H9 (cell line): ENCODE data around the gene UNC13C. TPM values are rescaled to one million over a fixed set of nuclear protein-coding genes. Genes with fewer than 3 reads are reported as not detected.

Source experiments
- DNase-seq: peaks from one replicate; pipeline ENCODE4 v3.0.0-alpha.2; 2017
- H2AFZ ChIP-seq: one replicate; pipeline ENCODE4 v1.6.1; 2013; ENCODE audit warnings: mild to moderate bottlenecking, low read length, control low read depth, moderate library complexity
- H2AK5ac ChIP-seq: 2 replicates; pipeline ENCODE4 v1.6.1; 2013; ENCODE audit warnings: low read length, control low read depth, mixed read lengths; ENCODE audit not compliant: insufficient read length
- H2BK120ac ChIP-seq: one replicate; pipeline ENCODE4 v1.6.1; 2013; ENCODE audit warnings: low read depth, mild to moderate bottlenecking, low read length, control low read depth, inconsistent platforms; ENCODE audit not compliant: poor library complexity, severe bottlenecking
- H2BK12ac ChIP-seq: 2 replicates; pipeline ENCODE4 v1.6.1; 2013; ENCODE audit warnings: low read length, control low read depth, mixed read lengths, low read depth; ENCODE audit not compliant: insufficient read length
- H2BK15ac ChIP-seq: 2 replicates; pipeline ENCODE4 v1.6.1; 2013; ENCODE audit warnings: low read depth, low read length, control low read depth
- H2BK20ac ChIP-seq: one replicate; pipeline ENCODE4 v1.6.1; 2013; ENCODE audit warnings: low read depth, mild to moderate bottlenecking, low read length, control low read depth, inconsistent platforms; ENCODE audit not compliant: poor library complexity, severe bottlenecking
- H2BK5ac ChIP-seq: 2 replicates; pipeline ENCODE4 v1.6.1; 2013; ENCODE audit warnings: low read length, control low read depth, mixed read lengths; ENCODE audit not compliant: insufficient read length
- H3K14ac ChIP-seq: 2 replicates; pipeline ENCODE4 v1.6.1; 2013; ENCODE audit warnings: low read length, control low read depth; ENCODE audit not compliant: insufficient read depth
- H3K18ac ChIP-seq: 2 replicates; pipeline ENCODE4 v1.6.1; 2013; ENCODE audit warnings: low read depth, mild to moderate bottlenecking, mixed read lengths, low read length, control low read depth; ENCODE audit not compliant: insufficient read length
- H3K23ac ChIP-seq: 2 replicates; pipeline ENCODE4 v1.6.1; 2013; ENCODE audit warnings: low read length, control low read depth, mixed read lengths, low read depth; ENCODE audit not compliant: insufficient read length
- H3K23me2 ChIP-seq: 2 replicates; pipeline ENCODE4 v1.6.1; 2013; ENCODE audit warnings: low read depth, mild to moderate bottlenecking, mixed read lengths, low read length, control low read depth; ENCODE audit not compliant: insufficient read length, poor library complexity, severe bottlenecking
- H3K27ac ChIP-seq: 2 replicates; pipeline ENCODE4 v1.5.1; 2013; ENCODE audit warnings: low read length, control low read depth, mixed read lengths, low read depth; ENCODE audit not compliant: insufficient read length
- H3K27me3 ChIP-seq: 2 replicates; pipeline ENCODE4 v1.6.1; 2013; ENCODE audit warnings: low read length, control low read depth, inconsistent platforms; ENCODE audit not compliant: insufficient read depth
- H3K4ac ChIP-seq: 2 replicates; pipeline ENCODE4 v1.6.1; 2013; ENCODE audit warnings: low read depth, mild to moderate bottlenecking, control low read depth, inconsistent platforms, low read length, moderate library complexity
- H3K4me1 ChIP-seq: 2 replicates; pipeline ENCODE4 v1.6.1; 2013; ENCODE audit warnings: low read length, control low read depth, inconsistent platforms; ENCODE audit not compliant: insufficient read depth
- H3K4me2 ChIP-seq: 2 replicates; pipeline ENCODE4 v1.6.1; 2013; ENCODE audit warnings: low read length, control low read depth, mixed read lengths; ENCODE audit not compliant: insufficient read length, insufficient read depth
- H3K56ac ChIP-seq: 2 replicates; pipeline ENCODE4 v1.6.1; 2013; ENCODE audit warnings: low read depth, mild to moderate bottlenecking, mixed read lengths, low read length, control low read depth; ENCODE audit not compliant: insufficient read length
- H3K79me1 ChIP-seq: 2 replicates; pipeline ENCODE4 v1.6.1; 2013; ENCODE audit warnings: low read depth, mild to moderate bottlenecking, moderate library complexity, low read length, control low read depth, inconsistent platforms; ENCODE audit not compliant: insufficient read depth, poor library complexity, severe bottlenecking
- H3K79me2 ChIP-seq: 2 replicates; pipeline ENCODE4 v1.6.1; 2013; ENCODE audit warnings: low read length, control low read depth, inconsistent platforms; ENCODE audit not compliant: insufficient read depth
- H3K9ac ChIP-seq: 2 replicates; pipeline ENCODE4 v1.6.1; 2013; ENCODE audit warnings: low read length, control low read depth, mixed read lengths; ENCODE audit not compliant: insufficient read length; ENCODE audit errors: extremely low read depth
- H3K9me3 ChIP-seq: one replicate; pipeline ENCODE4 v1.6.1; 2013; ENCODE audit warnings: low read depth, low read length, inconsistent platforms; ENCODE audit not compliant: control insufficient read depth
- H3T11ph ChIP-seq: one replicate; pipeline ENCODE4 v1.6.1; 2013; ENCODE audit warnings: mild to moderate bottlenecking, low read length, control low read depth, inconsistent platforms
- H4K20me1 ChIP-seq: one replicate; pipeline ENCODE4 v1.6.1; 2013; ENCODE audit not compliant: control insufficient read depth, insufficient read length, insufficient read depth
- H4K5ac ChIP-seq: 2 replicates; pipeline ENCODE4 v1.6.1; 2013; ENCODE audit warnings: low read depth, mild to moderate bottlenecking, mixed read lengths, low read length, control low read depth; ENCODE audit not compliant: insufficient read length
- H4K8ac ChIP-seq: replicated peaks from 2 replicates; pipeline ENCODE4 v1.6.1; 2013; ENCODE audit warnings: low read length, control low read depth, mixed read lengths, low read depth; ENCODE audit not compliant: insufficient read length
- H4K91ac ChIP-seq: 2 replicates; pipeline ENCODE4 v1.6.1; 2013; ENCODE audit warnings: low read depth, mild to moderate bottlenecking, moderate library complexity, mixed read lengths, low read length, control low read depth; ENCODE audit not compliant: insufficient read length
- H3K27ac Mint-ChIP-seq, 3 experiments: 2 replicates in 2 of 3; 3 replicates in 1 of 3; pipeline ENCODE4 v1.8.0; 2020 to 2021; ENCODE audit warnings: mixed read lengths in 3 of 3, mild to moderate bottlenecking in 1 of 3, moderate library complexity in 1 of 3
- H3K27me3 Mint-ChIP-seq: 2 replicates; pipeline ENCODE4 v1.8.0; 2021; ENCODE audit warnings: low read depth, mild to moderate bottlenecking, moderate library complexity, mixed read lengths
- H3K36me3 Mint-ChIP-seq, 3 experiments: 2 replicates in 2 of 3; 3 replicates in 1 of 3; pipeline ENCODE4 v1.8.0; 2020 to 2021; ENCODE audit warnings: low read depth in 3 of 3, mixed read lengths in 3 of 3; ENCODE audit not compliant: insufficient read depth in 1 of 3
- H3K4me1 Mint-ChIP-seq, 2 experiments: 2 replicates each; pipeline ENCODE4 v1.8.0; 2020; ENCODE audit warnings: mixed read lengths in 2 of 2
- H3K4me3 Mint-ChIP-seq, 2 experiments: 2 replicates in 1 of 2; 3 replicates in 1 of 2; pipeline ENCODE4 v1.8.0; 2020 to 2021; ENCODE audit warnings: mild to moderate bottlenecking in 2 of 2, mixed read lengths in 2 of 2, moderate library complexity in 1 of 2
- H3K9me3 Mint-ChIP-seq, 2 experiments: 2 replicates in 1 of 2; 3 replicates in 1 of 2; pipeline ENCODE4 v1.8.0; 2020; ENCODE audit warnings: mild to moderate bottlenecking in 2 of 2, mixed read lengths in 2 of 2, moderate library complexity in 1 of 2
- WGBS: extraction: QIAGEN DNeasy Blood & Tissue Kit; methylation state at CpG from one replicate; pipeline ENCODE4 v1.1.7; 2013; ENCODE audit warnings: missing lambda C conversion rate, low lambda C conversion rate, mixed read lengths; ENCODE audit not compliant: insufficient read length; ENCODE audit errors: extremely low coverage; 5-methylcytosine and 5-hydroxymethylcytosine counted together
- total RNA-seq: library from RNA; stranded (reverse); gene quantifications from 2 replicates; pipeline ENCODE4 v1.2.1, GENCODE V29; 2021
- TF ChIP-seq, protein P1 (sequence below): fragments of 200-600 bp; sonication (generic); conservative IDR thresholded peaks from 3 replicates; pipeline ENCODE4 v1.8.0; 2021; ENCODE audit warnings: antibody characterized with exemption, mild to moderate bottlenecking

Gene UNC13C
- total RNA-seq, 1 experiment from 2014 or later, result 0.02 TPM

DNA sequence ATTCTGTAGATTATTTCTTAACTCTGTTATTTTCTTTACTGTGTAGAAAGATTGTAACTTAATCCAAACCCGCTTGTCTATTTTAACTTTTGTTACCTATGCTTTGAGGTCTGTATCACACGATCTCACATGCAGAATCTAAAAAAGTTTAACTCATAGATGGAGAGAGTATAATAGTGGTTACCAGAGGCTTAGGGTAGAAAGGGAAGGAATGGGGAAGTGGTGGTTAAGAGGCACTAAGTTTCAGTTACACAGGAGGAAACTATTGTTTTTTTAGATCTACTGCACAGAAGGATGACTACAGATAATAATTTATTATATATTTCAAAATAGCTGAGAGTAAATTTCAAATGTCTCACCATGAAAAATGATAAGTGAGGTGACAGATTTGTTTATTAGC is 703.3 kb downstream of the UNC13C start:
- TF ChIP-seq, protein P1, sequence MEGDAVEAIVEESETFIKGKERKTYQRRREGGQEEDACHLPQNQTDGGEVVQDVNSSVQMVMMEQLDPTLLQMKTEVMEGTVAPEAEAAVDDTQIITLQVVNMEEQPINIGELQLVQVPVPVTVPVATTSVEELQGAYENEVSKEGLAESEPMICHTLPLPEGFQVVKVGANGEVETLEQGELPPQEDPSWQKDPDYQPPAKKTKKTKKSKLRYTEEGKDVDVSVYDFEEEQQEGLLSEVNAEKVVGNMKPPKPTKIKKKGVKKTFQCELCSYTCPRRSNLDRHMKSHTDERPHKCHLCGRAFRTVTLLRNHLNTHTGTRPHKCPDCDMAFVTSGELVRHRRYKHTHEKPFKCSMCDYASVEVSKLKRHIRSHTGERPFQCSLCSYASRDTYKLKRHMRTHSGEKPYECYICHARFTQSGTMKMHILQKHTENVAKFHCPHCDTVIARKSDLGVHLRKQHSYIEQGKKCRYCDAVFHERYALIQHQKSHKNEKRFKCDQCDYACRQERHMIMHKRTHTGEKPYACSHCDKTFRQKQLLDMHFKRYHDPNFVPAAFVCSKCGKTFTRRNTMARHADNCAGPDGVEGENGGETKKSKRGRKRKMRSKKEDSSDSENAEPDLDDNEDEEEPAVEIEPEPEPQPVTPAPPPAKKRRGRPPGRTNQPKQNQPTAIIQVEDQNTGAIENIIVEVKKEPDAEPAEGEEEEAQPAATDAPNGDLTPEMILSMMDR, result no peak
- H3K9me3 Mint-ChIP-seq, result peaks cover 0 to 3% of the 10 kb centered on the region in 2 experiments; a peak in 1 of 5 replicates
- Histone ChIP-seq H3K9me3 (no peaks in the 10 kb centered on the region), H2AK5ac (no peak overlapping the region), H4K20me1 (no peaks in the 10 kb centered on the region), H3K56ac (no peak overlapping the region), H3K23ac (no peak overlapping the region), H2BK5ac (no peak overlapping the region), H3K14ac (no peak overlapping the region), H3K4me2 (no peak overlapping the region), H2BK12ac (no peak overlapping the region), H3K27me3 (no peaks in the 10 kb centered on the region), H3K18ac (no peak overlapping the region), H3K27ac (no peak overlapping the region), H3K79me2 (no peaks in the 10 kb centered on the region), H3K9ac (no peak overlapping the region), H3K23me2 (no peaks in the 10 kb centered on the region), H2BK20ac (no peak overlapping the region), H4K5ac (no peak overlapping the region), H2BK15ac (no peak overlapping the region), H4K91ac (no peak overlapping the region), H4K8ac (no peak overlapping the region), H3T11ph (no peak overlapping the region), H2AFZ (no peak overlapping the region), H3K4ac (no peak overlapping the region), H3K4me1 (no peaks in the 10 kb centered on the region), H3K79me1 (no peaks in the 10 kb centered on the region), H2BK120ac (no peak overlapping the region)
- no peak for DNase-seq
- H3K4me3 Mint-ChIP-seq, result no peak overlapping the region
- no peak overlapping the region for H3K27ac Mint-ChIP-seq
- H3K27me3 Mint-ChIP-seq, result no peaks in the 10 kb centered on the region
- no CpG with 5 or more reads among the region's 2 CpGs for WGBS
- H3K4me1 Mint-ChIP-seq, result no peaks in the 10 kb centered on the region
- H3K36me3 Mint-ChIP-seq, result no peaks in the 10 kb centered on the region

Other genes with a start within 250 kb of the UNC13C start
- 2.4 and 2.9 TPM in 2 replicates for gene WDR72, start 218.8 kb upstream of the UNC13C start, total RNA-seq